NT2/D1 (cell line): ENCODE results near the gene TACR2.

Experiments used
- SUZ12 ChIP-seq: IDR thresholded peaks from 2 replicates; pipeline ENCODE4 v1.6.1; 2011; ENCODE audit not compliant: insufficient read length, insufficient read depth; ENCODE audit errors: extremely low read depth
- YY1 ChIP-seq: IDR thresholded peaks from 2 replicates; pipeline ENCODE4 v1.6.1; 2011; ENCODE audit not compliant: insufficient read length, insufficient read depth

GRCh38 chr10:69385454-69386350, 31.0 kb downstream of the TACR2 start:
- TF ChIP-seq YY1 (no peak), SUZ12 (no peak)
